Stimulated activated naive CD8-positive, alpha-beta T cell treated with anti-CD3 and anti-CD28 coated beads, Interleukin-15, Interleukin-2, amounts not matched to agents 100 ng/mL and 50 ng/mL, for 24 hours (primary cell): ENCODE results near the gene CETP.
"Not testable (repeated sequence)": the region's sequence is repeated elsewhere in the genome, so short reads cannot be mapped to it uniquely, and the experiment has no call there.

Experiments used
- H3K27ac Mint-ChIP-seq: one replicate; pipeline ENCODE4 v1.8.0; 2021; ENCODE audit warnings: mild to moderate bottlenecking, mixed read lengths
- H3K27me3 Mint-ChIP-seq: one replicate; pipeline ENCODE4 v1.8.0; 2021; ENCODE audit warnings: mixed read lengths
- H3K36me3 Mint-ChIP-seq: one replicate; pipeline ENCODE4 v1.8.0; 2021; ENCODE audit warnings: low read depth, mixed read lengths
- H3K4me1 Mint-ChIP-seq: one replicate; pipeline ENCODE4 v1.8.0; 2021; ENCODE audit warnings: low read depth, mixed read lengths
- H3K4me3 Mint-ChIP-seq: one replicate; pipeline ENCODE4 v1.8.0; 2021; ENCODE audit warnings: mild to moderate bottlenecking, mixed read lengths
- H3K9me3 Mint-ChIP-seq: one replicate; pipeline ENCODE4 v1.8.0; 2021; ENCODE audit warnings: mixed read lengths

The CETP gene

GRCh38 chr16:56964243-56965148 lies 2.7 kb downstream of the CETP start:
- H3K4me1 Mint-ChIP-seq: peaks cover 25% of the 10 kb centered on the region

GRCh38 chr16:56965149-56966092 lies 3.7 kb downstream of the CETP start:
- Mint-ChIP-seq H3K4me1 (peaks cover 25% of the 10 kb centered on the region), H3K27ac (peak overlapping the region; percentile 83), H3K27me3 (no peaks in the 10 kb centered on the region), H3K9me3 (no peaks in the 10 kb centered on the region), H3K4me3 (no peak overlapping the region), H3K36me3 (no peaks in the 10 kb centered on the region)

More at GRCh38 chr16:56964243-56965148, 2.7 kb downstream of the CETP start:
- no peaks in the 10 kb centered on the region for H3K27me3 Mint-ChIP-seq
- H3K36me3 Mint-ChIP-seq: no peaks in the 10 kb centered on the region
- no peaks in the 10 kb centered on the region for H3K9me3 Mint-ChIP-seq
- H3K4me3 Mint-ChIP-seq: no peak overlapping the region
- peak overlapping the region; percentile 83 for H3K27ac Mint-ChIP-seq

DNA sequence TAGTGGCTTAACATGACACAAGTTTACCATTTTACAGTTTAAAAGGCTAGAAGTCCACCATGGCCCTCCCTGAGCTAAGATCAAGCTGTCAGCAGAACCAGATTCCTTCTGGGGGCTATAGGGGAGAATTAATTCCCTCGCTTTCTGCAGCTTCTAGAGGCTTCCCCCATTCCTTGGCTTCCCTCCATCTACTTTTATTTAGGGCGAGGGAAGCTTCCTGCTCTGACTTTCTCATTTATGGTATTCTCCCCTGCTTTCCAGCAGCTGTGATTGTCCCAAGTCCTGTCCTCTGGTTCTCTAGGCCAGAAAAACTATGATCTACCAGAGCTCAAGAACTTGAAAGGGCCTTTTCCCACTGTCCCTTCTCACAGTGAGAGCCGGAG lies 4.3 kb downstream of the CETP start:
- Mint-ChIP-seq H3K36me3 (no peaks in the 10 kb centered on the region), H3K9me3 (no peaks in the 10 kb centered on the region), H3K4me1 (peaks cover 26% of the 10 kb centered on the region), H3K4me3 (no peak overlapping the region), H3K27ac (peak overlapping the region; percentile 83), H3K27me3 (no peaks in the 10 kb centered on the region)

DNA sequence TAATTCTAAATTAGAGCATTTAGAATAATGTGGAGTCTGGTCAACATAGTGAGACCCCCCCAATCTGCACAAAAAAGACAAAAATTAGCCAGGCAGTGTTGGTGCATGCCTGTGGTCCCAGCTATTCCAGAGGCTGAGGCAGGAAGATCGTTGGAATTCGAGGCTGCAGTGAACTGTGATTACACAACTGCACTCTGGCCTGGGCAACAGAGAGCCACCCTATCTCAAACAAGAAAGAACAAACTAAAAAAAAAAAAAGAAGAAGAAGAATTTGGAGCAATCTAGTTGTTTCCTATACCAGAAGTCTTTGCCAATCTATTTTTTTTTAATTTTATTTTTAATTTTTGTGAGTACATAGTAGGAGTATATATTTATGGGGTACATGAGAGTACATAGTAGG lies 6.0 kb downstream of the CETP start:
- no peaks in the 10 kb centered on the region for H3K9me3 Mint-ChIP-seq
- peaks cover 33% of the 10 kb centered on the region for H3K4me1 Mint-ChIP-seq
- H3K4me3 Mint-ChIP-seq: no peak overlapping the region
- H3K27me3 Mint-ChIP-seq: no peaks in the 10 kb centered on the region
- H3K27ac Mint-ChIP-seq: no peak overlapping the region
- no peaks in the 10 kb centered on the region for H3K36me3 Mint-ChIP-seq

DNA sequence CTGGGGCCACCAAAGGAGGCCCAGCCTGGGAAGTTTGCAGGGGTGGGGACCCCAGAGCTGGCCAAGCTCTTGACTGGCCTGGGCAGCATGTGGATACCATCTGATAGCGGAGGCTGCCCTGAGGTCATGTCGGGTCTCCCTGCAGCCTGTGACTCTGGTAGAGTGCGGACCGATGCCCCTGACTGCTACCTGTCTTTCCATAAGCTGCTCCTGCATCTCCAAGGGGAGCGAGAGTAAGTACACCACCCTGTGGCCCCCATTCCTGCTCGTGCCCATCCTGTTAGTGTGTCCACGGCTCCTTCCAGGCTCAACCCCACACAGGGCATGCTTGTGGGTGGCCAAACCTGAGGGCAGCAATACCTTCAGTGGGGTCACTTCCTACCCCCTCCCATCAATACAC lies 8.0 kb downstream of the CETP start:
- no peak overlapping the region for H3K27ac Mint-ChIP-seq
- H3K9me3 Mint-ChIP-seq: no peaks in the 10 kb centered on the region
- peaks cover 40% of the 10 kb centered on the region for H3K4me1 Mint-ChIP-seq
- H3K4me3 Mint-ChIP-seq: no peak overlapping the region
- no peaks in the 10 kb centered on the region for H3K27me3 Mint-ChIP-seq
- H3K36me3 Mint-ChIP-seq: no peaks in the 10 kb centered on the region

- Mint-ChIP-seq H3K9me3 (no peaks in the 10 kb centered on the region), H3K36me3 (no peaks in the 10 kb centered on the region), H3K4me3 (no peak overlapping the region), H3K27me3 (no peaks in the 10 kb centered on the region), H3K4me1 (peaks cover 39% of the 10 kb centered on the region), H3K27ac (peak overlapping the region; percentile 60)
Observed at GRCh38 chr16:56970934-56971767, 9.4 kb downstream of the CETP start.

DNA sequence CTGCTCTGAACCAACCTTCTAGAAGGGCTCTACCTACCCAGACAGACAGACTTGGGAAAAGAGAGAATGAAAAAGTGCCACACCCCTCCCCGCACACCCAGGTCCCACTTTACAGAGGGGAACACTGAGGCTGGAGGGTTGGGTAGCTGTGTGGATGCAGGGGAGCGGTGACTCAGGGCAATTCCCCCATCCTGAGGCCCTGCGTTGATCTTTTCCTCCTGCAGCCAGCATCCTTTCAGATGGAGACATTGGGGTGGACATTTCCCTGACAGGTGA lies 10.0 kb downstream of the CETP start:
- H3K4me3 Mint-ChIP-seq: no peak overlapping the region
- H3K27me3 Mint-ChIP-seq: no peaks in the 10 kb centered on the region
- H3K4me1 Mint-ChIP-seq: peaks cover 42% of the 10 kb centered on the region
- no peaks in the 10 kb centered on the region for H3K9me3 Mint-ChIP-seq
- no peak overlapping the region for H3K27ac Mint-ChIP-seq
- peaks cover 4% of the 10 kb centered on the region for H3K36me3 Mint-ChIP-seq

GRCh38 chr16:56972403-56973293 lies 10.9 kb downstream of the CETP start:
- Mint-ChIP-seq H3K27ac (no peak overlapping the region), H3K4me3 (no peak overlapping the region), H3K36me3 (peaks cover 4% of the 10 kb centered on the region), H3K4me1 (peaks cover 45% of the 10 kb centered on the region), H3K9me3 (no peaks in the 10 kb centered on the region), H3K27me3 (no peaks in the 10 kb centered on the region)

DNA sequence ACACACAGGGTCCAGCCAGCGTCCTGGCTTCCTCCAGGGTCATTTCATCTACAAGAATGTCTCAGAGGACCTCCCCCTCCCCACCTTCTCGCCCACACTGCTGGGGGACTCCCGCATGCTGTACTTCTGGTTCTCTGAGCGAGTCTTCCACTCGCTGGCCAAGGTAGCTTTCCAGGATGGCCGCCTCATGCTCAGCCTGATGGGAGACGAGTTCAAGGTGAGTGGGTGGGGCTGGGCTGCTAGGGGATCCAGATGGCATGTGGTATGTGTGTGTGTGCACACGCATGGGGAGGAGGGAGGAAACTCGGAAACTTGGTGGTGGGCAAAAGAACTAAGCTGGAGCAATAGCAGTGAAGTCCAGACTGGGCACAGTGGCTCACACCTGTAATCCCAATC lies 11.5 kb downstream of the CETP start:
- Mint-ChIP-seq H3K4me3 (no peak overlapping the region), H3K36me3 (peaks cover 4% of the 10 kb centered on the region), H3K27ac (peak overlapping the region; percentile 46), H3K4me1 (peaks cover 45% of the 10 kb centered on the region), H3K27me3 (no peaks in the 10 kb centered on the region), H3K9me3 (no peaks in the 10 kb centered on the region)

GRCh38 chr16:56973899-56974298 lies 12.1 kb downstream of the CETP start:
- H3K4me1 Mint-ChIP-seq: peaks cover 45% of the 10 kb centered on the region
- H3K9me3 Mint-ChIP-seq, H3K27me3 Mint-ChIP-seq, H3K36me3 Mint-ChIP-seq, H3K4me3 Mint-ChIP-seq: not testable (repeated sequence)
- H3K27ac Mint-ChIP-seq: peak overlapping the region; percentile 28

- H3K27ac Mint-ChIP-seq: no peak overlapping the region
- H3K27me3 Mint-ChIP-seq: no peaks in the 10 kb centered on the region
- no peak overlapping the region for H3K4me3 Mint-ChIP-seq
- no peaks in the 10 kb centered on the region for H3K9me3 Mint-ChIP-seq
- H3K36me3 Mint-ChIP-seq: peaks cover 4% of the 10 kb centered on the region
- H3K4me1 Mint-ChIP-seq: peaks cover 49% of the 10 kb centered on the region
Observed at GRCh38 chr16:56974549-56975300, 13.0 kb downstream of the CETP start.

DNA sequence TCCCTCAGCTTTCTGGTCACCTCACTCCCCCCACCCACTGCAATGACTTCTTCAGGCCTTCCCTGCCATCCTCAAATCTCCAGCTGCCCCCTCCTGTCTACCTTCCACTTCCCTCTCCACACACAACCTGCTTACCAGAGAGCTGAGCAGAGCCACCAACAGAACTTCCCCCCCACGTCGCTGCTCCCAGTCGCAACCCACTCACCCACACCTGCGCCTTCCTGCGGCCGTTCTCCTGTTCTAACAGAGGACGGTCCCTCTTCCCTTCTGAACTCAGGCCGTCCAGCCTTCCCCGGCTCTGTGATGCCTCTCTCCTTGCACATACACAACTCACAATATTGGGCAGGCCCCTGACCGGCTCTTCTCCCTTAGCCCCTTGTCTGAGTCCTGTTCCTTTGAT lies 14.0 kb downstream of the CETP start:
- peaks cover 59% of the 10 kb centered on the region for H3K4me1 Mint-ChIP-seq
- H3K4me3 Mint-ChIP-seq: peak overlapping the region; percentile 2
- H3K27me3 Mint-ChIP-seq: no peaks in the 10 kb centered on the region
- no peaks in the 10 kb centered on the region for H3K9me3 Mint-ChIP-seq
- H3K36me3 Mint-ChIP-seq: peaks cover 7% of the 10 kb centered on the region
- peak overlapping the region; percentile 42 for H3K27ac Mint-ChIP-seq

DNA sequence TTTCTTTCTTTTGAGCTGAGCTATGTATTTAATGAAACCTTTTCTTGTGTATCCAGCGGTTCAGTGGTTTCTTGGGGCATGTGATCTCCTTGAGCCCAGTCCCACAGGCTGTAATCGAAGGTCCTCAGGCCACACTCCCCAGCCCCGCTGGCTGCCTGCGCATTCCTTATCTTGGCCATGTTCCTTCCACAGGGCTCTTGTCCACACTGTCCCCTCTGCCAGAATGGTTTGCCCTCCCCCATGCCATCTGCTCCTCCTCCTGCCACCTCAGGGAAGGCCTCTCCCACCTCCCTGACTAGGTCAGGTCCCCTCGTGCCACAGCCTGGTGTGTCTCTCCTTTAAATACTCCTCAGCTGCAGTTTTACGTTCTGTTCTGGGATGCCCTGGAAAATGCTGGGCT lies 15.5 kb downstream of the CETP start:
- Mint-ChIP-seq H3K4me3 (no peak overlapping the region), H3K36me3 (peaks cover 19% of the 10 kb centered on the region), H3K4me1 (peaks cover 66% of the 10 kb centered on the region), H3K27ac (peak overlapping the region; percentile 7), H3K27me3 (no peaks in the 10 kb centered on the region), H3K9me3 (no peaks in the 10 kb centered on the region)
